SKM-1 treated with dmso at 0.1 percent for 144 hours (cell line): Measurements from ENCODE around the gene SDS.

Experiments used
- DNase-seq: peaks from one replicate; lab custom pipeline; 2025; ENCODE audit not compliant: unreplicated experiment; lab: John Stamatoyannopoulos, UW

SDS gene

DNA sequence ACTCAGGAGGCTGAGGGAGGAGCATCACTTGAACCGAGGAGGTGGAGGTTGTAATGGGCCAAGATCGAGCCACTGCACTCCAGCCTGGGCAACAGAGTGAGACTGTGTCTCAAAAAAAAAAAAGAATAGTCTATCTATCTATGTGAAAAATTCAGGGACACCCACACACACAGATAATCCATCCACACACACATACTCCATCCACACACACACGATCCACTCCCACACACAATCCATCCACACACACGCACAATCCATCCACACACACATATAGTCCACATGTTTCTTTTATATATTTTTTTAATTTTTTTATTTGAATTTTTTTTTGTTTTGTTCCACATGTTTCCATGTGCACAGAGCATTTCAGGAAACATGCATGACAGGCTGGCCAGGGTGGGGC lies 3.3 kb downstream of the SDS start:
- no peak for DNase-seq

DNA sequence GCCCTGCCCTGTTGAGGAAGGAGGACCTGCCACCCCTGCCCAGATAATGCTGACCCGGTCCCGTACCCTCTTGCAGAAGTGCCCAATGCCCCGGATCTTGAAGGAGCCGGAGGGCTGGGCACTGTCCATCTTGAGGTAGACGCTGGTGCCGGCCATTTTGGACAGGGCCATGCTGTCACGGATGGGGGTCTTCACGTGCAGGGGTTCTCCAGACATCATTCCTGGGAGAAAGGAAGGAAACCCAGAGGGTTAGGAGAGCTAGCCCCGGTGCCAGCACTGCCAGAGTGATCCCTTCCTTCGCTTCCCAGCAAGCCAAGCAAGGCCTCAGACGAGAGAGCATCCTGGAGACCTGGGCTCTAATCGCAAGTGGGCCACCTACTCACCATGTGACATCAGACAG lies 4.2 kb downstream of the SDS start:
- no peak for DNase-seq

DNA sequence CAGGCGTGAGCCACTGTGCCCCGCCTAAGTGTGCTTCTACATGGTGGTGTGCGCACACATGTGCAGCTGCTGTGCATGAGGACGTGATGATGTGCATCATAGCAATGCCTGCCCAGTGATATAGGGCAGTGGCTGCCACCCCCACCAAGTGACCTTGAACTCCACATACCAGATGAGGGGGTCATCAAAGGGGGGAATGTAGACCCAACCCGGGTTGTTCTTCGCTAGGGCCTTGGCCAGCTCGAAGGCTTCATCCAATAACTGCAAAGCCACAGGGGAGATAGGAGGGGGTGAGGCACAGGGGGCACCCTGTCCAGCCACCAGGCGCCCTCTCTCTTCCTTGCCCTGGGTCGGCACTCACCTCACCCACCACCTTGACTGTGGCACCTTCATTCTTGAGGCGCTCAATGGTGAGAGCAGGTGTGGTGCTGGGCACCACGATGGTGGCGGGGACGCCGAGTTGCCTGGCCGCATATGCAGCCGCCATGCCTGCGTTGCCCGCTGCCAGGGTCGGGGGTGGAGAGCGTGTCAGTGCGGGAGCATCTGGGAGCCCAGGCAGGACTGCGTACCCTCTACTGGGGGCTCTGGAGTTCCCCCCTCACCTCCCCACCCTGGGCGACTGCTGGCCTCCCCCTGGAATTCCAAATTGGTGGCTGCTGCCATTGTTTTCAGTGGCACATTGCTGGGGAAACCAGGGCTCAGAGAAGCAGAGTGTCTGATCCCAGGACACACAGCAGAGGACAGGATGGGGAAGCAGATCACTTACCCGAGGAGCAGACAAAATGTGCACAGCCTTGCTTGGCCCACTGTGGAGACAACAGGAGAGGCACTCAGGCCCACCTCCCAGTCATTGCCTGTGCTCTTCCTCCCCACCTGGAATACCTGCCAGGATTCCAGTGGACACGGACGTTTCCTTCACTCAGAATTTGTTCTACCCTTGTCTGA lies 5.1 kb downstream of the SDS start:
- no peak for DNase-seq

- DNase-seq, result no peak
Observed at GRCh38 chr12:113397497-113398197, 6.0 kb downstream of the SDS start.

DNA sequence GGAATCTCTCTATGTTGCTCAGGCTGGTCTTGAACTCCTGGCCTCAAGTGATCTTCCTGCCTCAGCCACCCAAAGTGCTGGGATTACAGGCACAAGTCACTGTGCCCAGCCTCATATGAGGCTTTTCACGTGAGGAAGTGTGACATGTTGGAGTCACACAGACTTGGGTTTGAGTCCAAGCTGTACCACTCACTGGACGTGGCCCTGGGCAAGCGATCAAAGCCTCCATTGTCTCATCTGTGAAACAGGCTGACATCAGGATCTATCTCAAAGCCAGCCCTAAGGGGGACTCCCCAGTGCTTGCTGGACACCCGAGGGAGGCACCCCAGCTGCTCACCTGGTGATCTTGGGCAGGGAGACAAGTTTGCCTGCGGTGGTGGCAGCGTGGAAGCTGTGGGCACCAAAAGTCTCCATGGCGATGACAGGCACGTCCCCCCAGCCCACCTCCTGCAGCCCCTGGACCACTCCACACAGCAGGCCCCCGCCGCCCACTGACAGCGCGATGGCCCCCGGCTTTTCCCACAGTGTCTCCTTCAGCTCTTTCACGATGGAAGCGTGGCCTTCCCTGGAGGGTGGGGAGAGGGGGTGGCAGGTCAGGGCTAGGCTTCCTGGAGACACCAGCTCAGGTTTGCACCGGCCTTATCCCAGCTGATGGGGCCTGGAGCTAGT lies 6.7 kb downstream of the SDS start:
- no peak for DNase-seq

DNA sequence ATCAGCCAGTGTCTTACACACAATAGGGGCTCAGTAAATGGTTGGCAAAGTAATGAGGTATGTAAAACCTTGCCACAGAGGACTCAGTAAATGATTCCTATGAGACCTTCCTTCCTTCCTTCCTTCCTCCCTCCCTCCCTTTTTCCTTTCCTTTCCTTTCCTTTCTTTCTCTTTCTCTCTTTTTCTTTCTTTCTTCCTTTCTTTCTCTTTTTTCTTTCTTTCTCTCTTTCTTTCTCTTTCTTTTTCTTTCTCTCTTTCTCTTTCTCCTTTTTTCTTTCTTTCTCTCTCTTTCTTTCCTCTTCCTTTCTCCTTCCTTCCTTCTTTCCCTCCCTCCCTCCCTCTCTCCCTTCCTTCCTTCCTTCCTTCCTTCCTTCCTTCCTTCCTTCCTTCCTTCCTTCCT lies 7.5 kb downstream of the SDS start:
- no peak for DNase-seq

DNA sequence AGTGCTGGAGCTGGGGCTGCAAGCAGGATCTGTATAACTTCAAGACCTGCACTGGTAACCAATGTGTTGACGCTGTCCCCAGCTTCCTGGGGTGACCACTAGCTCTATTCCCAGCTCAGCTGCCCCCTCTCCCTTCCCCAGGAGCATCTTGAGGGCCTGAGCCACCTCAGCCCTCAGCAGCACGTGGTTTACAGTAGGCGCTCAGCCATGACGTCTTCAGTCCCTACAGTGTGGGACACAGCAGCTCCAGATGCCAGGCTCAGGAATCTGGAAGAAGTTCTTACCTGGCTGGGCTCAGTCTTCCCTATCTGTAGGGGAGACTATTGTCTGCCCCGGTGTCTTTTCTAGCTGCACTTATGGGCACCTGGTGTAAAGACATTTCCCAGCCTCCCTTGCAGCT lies 8.6 kb downstream of the SDS start:
- no peak for DNase-seq

DNA sequence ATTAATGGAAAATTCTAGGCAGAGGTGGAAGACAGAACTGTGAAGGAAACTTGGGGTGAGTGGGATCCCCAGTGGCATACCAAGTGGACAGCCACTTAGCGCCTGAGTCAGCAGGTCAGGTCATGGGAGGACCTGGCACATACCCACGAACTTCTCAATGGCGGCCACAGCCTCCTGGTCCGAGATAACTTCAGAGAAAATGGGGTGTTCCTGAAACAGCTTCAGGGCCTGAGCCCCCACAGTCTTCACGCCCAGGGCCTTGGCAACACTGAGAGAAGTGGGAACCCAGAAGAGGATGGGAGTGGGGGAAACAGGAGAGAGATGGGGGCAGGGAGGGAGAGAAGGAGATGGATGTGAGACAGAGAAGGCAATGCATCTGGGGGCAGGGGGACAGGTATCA lies 9.9 kb downstream of the SDS start:
- DNase-seq, result no peak

- no peak for DNase-seq
Observed at GRCh38 chr12:113392988-113393579, 10.6 kb downstream of the SDS start.

DNA sequence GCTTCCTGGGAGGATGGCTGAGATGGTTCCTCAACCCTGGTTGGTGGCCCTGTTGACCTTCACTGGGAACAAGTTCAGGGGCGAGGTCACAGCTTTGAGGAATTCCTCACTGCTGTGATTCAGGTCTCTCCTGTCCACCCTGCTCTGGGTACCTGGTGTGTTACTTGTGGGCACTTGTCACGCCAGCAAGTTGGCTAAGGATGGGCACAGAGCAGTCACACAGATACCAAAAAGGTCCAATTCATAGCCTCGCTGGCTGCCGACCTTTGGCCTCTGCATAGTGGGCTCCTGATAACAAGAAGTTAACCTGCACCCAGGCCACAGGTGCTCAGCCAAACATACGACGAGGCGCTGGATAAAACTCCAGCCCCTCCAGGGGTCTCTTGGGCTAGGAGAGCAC lies 11.2 kb downstream of the SDS start:
- no peak for DNase-seq

DNA sequence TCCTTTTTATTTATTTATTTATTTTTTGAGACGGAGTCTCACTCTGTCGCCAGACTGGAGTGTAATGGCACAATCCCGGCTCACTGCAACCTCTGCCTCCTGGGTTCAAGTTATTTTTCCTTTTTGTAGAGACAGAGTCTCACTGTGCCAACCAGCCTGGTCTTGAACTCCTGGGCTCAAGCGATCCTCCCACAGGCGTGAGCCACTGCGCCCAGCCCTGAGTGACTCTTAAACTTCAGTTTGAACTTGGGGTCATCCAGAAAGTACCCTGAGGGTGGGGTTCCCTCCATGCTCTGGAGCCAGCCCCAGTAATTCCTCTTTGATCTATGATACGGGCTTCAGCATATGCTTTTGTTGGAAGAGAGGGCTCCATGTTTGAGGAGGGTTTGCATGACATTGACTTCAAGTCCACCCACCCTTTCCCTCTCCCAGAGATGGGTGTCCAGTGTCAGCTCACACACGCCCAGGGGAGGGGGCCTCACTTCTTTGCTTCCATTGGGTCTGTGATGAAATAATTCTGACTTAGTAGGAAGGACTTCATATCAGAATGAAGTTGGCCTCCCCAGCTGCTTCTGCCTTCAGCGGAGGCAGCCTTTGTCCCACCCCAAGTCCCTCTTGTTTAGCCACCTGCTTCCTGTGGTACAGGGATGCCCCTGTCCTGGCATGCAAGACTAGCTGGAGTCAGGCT lies 11.9 kb downstream of the SDS start:
- DNase-seq, result no peak

GRCh38 chr12:113391145-113391544 lies 12.5 kb downstream of the SDS start:
- no peak for DNase-seq

DNA sequence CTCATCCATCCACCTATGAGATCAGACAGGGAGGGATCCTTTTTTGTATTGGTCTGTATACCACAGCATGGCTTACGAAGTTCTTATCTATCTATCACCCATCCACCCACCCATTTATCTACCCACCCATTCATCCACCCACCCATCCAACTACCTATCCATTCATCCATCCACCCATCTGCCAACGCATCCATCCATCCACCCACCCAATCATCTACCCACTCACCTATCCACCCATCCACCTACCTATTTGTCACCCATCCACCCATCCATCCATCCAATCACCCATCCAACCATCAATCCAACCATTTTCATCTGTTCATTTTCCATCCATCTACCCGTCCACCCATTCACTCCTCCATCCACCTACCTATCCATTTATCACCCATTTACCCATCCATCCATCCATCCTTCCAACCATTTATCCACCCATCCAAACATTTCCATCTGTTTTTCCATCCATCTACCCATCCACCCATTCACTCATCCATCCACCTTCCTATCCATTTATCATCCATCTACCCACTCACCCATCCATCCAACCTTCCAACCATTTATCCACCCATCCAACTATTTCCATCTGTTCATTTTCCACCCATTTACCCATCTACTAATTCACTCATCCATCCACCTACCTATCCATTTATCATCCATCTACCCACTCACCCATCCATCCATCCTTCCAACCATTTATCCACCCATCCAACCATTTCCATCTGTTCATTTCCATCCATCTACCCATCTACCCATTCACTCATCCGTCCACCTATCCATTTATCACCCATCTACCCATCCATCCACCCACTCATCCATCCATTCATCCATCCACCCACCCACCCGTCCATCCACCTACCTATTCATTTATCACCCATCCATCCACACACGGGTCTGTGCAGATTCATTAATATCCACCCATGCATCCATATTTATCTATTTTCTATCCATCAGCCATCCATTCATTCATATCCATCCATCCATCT lies 13.3 kb downstream of the SDS start:
- no peak for DNase-seq

DNA sequence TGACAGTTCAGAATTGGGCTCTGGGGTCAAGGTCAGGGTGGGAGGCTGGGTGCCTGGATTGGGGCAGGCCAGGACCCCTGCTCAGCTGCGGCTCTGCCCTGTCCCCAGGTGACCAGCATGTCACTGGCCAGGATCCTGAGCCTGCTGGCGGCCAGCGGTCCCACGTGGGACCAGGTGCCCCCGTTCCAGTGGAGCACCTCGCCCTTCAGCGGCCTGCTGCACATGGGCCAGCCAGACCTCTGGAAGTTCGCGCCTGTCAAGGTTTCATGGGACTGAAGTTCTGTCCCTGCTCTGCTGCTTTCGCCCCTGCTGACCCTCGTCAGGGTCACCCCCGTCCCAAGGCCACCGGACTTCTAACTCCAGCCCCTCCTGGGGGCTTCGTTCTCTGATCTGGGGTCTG lies 15.3 kb downstream of the SDS start:
- DNase-seq, result no peak

DNA sequence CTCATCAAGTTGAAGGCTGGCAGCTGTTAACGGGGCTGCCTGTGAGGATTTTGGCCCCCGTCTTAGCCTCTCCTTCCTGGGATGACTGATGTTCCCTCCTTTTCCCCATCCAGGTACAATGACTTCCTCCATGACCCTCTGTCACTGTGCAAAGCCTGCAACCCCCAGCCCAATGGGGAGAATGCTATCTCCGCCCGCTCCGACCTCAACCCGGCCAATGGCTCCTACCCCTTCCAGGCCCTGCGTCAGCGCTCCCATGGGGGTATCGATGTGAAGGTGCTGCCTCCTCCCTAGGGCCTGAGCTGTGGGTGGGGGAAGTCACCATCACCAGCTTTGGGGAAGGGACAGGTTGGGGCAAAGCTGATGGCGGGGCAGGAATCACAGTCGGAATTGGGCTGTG lies 16.1 kb downstream of the SDS start:
- DNase-seq, result no peak

DNA sequence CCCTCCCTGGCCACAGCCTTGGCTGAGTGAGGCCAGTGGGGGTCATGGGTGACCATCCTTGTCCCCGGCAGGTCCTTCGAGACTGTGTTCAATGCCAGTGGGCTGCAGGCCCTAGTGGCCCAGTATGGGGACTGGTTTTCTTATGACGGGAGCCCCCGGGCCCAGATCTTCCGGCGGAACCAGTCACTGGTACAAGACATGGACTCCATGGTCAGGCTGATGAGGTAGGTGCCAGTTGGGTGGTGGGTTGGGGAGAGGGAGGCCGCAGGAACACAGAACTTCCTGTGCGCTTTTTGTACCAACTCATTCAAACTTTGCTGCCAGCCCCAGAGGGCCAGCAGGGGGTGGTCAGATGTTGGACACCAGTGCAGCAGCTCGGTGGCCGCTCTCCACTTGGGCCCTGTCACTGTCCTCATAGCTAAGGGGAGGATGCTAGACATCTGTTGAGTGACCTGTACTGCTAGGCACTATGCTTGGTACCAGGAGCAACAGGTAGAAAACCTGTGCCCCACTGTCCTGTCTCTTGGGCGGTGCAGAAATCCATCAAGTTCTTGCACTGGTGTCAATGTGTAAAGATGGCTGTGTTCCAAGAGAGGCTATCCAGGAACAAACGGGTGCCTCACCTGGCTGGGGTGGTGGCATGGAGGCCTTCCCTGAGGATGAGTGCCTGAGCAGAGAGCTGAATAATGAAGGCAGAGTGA lies 16.7 kb downstream of the SDS start:
- DNase-seq, result no peak

DNA sequence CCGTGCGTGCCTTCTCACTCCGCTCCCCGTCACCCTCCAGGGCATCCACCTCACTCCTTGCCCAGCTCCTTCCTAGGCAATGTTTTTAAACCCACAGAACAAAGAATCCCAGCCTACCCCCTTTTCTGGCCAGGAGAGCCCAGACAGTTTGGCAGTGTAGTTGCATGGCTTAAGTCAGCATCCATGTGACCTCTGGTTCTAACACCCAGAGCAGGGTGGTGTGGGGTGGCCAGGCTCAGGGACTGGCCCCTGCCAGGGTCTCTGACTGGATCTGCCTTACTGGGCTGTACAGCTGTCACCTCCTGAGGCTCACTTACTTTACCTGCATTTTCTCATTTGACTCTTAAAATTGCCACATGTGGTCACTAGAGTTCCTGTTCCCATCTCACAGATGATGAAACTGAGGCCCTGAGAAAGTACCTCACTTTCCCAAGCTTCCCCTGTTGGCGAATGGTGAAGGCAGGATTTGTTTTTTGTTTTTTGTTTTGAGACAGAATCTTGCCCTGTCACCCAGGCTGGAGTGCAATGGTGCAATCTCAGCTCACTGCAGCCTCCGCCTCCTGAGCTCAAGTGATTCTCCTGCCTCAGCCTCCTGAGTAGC lies 18.3 kb downstream of the SDS start:
- no peak for DNase-seq

DNA sequence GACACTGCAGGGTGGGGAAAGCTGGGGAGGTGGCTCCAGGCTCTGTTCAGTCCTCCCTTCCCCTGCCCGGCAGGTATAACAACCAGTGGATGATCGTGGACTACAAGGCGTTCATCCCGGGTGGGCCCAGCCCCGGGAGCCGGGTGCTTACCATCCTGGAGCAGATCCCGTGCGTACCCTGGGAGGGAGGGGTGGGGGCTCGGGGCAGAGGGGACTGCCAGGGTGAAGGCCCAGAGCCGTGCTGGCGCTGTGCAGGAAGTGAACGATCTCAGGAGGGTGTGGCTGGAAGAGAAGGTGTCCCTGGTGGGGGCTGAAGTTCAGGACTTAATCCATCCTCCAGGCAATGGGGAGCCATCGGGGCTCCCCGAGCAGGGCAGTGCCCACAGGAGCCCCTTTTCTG lies 18.9 kb downstream of the SDS start:
- no peak for DNase-seq

DNA sequence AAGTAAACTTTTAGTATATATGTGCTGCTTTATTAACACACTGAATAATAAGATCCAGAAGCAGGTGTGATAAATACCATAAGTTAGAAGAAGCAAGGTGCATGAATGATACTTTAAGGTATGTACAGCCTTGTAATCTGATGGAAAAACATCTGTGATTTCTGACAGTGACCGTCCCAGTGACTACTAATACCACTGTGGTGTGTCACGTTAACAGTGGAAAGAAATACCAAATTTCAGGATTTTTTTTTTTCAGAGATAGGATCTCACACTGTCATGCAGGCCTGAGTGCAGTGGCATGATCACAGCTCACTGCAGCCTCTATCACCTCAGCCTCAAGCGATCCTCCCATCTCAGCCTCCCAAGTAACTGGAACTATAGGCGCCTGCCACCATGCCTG lies 21.5 kb downstream of the SDS start:
- no peak for DNase-seq
